GM23338 (cell line): Measurements from ENCODE around the gene CACUL1.

Source experiments
- CTCF ChIP-seq, 2 experiments: fragments of 200-600 bp in 1 of 2; sonication (generic) in 1 of 2; conservative IDR thresholded peaks; 2 replicates each; pipeline versions ENCODE4 v1.5.1 to v1.6.1; 2016 to 2017; ENCODE audit warnings: antibody characterized with exemption in 2 of 2, low read depth in 2 of 2, mild to moderate bottlenecking in 2 of 2, moderate library complexity in 1 of 2
- EZH2 ChIP-seq: fragments of 200-600 bp; sonication (generic); IDR thresholded peaks from one replicate; pipeline ENCODE4 v1.8.0; 2017; ENCODE audit warnings: antibody characterized with exemption, mild to moderate bottlenecking, low read depth; ENCODE audit not compliant: unreplicated experiment
- NANOG ChIP-seq: IDR thresholded peaks from 2 replicates; pipeline ENCODE4 v1.6.1; 2016; ENCODE audit warnings: antibody characterized with exemption, borderline replicate concordance

GRCh38 chr10:118729200-118729599, 25.6 kb downstream of the CACUL1 start:
- TF ChIP-seq CTCF (conservative IDR thresholded peaks at IDR 0.05; ENCODE audit: low read depth in 2 of 2) (no peak), NANOG (no peak), EZH2 (no peak)
